Hematopoietic multipotent progenitor cell treated with erythropoietin and hydrocortisone succinate and interleukin-3 and kit ligand, for 15 days (in vitro differentiated cells): ENCODE measurements around the gene IL1RAPL2.
"Not testable (repeated sequence)": the region's sequence is repeated elsewhere in the genome, so short reads cannot be mapped to it uniquely, and the experiment has no call there.

ENCODE experiments used
- DNase-seq: peaks from one replicate; pipeline ENCODE4 v3.0.0-alpha.2; 2015; ENCODE audit warnings: low spot score

The IL1RAPL2 gene

DNA sequence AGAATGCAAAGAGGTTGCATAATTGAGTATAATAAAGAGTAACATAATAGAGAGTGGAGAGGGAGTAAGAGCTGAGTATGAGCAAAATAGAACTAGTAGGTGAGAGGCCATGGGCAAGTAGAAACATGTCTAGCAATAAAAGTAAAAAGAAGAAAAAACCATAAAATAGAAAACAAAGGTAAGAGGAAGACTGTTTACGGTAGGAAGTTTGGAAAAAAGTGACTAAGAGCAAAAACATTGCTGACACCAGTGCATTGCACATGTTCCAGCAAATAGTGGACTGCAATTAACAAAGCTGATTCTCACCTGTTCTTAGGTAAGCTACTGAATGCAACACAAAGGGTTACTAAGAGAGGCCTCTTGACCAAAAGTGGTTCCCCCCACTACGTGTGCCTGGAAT, 451.6 kb downstream of the IL1RAPL2 start:
- DNase-seq: no peak

DNA sequence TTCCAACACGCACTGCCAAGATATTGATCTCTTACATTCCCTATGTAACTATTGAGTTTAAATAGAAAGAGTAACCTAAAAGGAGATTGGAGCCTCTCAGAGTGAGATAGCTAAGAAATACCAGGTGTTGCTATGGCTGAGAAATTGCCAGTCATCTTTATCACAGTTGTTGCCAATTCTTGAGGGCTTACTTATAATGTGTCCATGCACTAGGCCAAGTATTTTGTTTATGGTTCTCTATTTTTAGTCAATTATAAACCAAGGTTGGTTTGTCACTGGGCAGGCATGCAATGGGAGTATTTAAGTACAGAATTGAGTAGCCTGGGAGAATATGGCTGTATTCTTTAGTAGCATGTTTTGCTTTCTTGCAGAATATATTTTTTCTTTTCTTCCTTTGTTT, 452.9 kb downstream of the IL1RAPL2 start:
- DNase-seq: no peak

DNA sequence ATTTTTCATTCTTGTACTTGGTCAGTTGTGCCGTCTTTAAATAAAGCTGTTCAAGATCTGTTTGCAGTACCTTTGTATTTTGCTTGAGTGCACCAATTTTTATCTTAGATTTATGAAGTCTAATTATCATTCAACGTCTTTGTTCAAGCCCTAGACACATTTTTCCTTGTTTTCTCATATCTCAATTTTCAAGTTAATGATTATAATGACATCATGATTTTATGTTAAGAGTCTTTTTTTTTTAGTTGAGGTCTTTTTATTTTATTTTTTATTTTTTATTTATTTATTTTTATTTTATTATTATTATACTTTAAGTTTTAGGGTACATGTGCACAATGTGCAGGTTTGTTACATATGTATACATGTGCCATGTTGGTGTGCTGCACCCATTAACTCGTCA, 463.0 kb downstream of the IL1RAPL2 start:
- not testable (repeated sequence) for DNase-seq

DNA sequence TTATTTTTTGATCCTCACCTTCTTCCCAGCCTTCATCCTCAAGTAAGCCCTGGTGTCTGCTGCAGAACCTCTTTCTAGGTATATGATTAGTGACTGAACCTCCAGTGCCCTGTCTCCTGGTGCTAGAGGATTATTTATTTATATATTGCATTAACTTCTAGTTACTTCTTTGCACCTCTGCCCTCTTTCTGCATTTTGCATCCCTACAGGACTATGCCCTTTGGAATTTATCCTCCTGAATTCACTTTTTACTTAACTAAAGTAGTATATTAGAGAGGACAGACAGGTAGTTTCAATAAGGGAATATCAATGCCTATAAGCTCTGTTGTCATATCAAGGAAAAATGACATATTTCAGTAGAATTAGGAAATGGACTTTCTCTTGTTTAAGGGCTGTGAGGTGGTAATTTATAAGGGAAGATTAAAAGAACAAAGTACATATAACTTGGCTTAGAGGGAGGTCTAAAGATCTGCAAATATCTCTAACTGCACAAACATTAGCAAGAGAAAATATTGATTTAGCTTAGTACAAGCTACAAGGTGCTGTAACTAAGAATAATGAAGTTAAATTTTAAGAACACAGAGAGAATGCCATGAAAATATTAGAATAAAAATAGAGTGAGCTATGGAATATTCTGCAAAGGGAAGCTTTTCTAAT, 472.8 kb downstream of the IL1RAPL2 start:
- no peak for DNase-seq

DNA sequence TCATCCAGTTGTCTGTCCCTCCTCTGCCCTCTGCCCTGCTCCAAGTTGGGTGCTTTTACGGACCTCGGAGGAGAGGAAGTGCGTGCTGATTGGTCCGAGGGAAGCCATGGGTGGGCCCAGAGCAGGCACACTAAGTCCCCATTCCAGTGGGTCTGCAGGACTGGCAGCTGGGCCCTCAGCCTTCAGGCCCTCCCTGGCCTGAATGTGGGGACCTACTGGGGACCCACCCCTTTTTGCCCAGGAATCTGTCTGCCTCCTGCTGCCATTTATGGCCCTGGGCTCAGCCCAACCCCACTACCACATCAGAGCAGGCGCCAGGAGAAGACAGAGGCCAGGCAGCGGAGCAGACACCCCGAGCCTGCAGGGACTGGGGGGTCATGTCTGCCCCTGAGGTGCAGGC, 484.9 kb downstream of the IL1RAPL2 start:
- DNase-seq: no peak

DNA sequence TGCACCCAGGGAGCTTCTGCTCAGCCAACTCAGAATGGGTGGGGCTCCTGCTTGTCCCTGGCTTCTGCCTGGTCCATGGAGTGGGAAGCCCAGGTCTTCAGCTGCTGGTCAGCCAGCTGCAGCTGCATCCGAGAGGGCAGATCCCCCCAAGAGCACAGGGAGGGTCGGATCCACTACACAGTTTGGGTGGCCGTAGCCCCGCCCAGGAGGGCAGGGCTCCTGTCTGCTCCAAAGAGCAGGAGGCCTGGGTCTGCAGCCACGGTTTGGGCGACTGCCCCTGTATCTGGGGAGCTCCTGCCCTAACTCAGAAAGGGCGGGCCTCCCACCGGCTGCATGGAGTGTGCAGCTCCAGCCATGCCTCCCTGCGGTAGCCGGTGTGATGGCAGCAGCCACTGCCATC, 485.4 kb downstream of the IL1RAPL2 start:
- DNase-seq: no peak

DNA sequence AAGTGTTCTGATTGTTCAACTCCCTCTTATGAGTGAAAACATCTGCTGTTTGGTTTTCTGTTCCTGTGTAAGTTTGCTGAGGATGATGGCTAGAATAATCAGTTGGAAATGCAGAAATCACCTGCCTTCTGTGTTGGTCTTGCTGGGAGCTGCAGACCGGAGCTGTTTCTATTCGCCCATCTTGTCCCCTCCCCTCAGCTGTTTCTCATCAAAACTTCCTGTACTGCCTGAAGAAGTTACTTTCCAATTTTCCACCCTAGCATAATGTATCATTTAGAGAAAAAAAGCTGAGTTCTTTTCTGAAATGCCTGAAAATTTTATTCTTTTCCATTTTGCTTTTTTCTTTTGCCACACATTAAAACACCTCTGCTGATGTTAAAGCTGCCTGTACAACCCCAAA, 486.9 kb downstream of the IL1RAPL2 start:
- DNase-seq: no peak

DNA sequence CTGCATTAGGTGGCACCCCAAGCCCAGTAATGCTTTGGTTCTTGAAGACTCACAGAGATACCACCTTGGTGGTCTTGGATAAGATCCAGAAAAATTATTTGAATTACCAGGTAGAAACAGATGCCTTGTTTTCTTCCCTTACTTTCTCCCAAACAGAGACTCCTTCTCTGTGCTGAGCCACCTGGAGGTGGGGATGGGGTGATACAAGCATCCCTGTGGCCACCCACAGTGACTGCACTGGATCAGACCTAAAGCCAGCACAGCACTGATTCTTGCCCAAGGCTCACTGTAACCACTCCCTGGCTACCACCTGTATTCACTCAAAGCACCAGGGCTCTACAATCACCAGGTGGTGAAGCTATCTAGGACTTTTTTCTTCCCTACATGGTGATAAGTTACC, 497.7 kb downstream of the IL1RAPL2 start:
- DNase-seq: no peak

DNA sequence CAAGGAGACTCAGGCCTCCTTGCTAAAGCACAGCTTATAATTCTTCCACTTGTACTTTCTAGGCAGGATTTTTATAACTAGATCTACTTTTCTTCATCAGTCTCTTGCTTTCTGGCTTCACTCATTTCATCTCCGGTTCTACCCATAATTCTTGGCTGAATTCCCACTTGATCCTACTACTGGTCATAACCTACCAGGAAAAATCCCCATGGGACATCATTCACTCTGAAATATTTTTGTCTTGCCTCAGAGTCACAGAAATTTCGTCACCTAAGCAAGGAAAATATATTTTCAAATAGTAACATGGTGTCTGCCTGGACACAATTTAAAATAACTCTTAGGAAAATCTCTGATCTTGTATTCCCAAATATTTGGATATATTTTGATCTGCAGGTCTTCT, 532.2 kb downstream of the IL1RAPL2 start:
- no peak for DNase-seq

DNA sequence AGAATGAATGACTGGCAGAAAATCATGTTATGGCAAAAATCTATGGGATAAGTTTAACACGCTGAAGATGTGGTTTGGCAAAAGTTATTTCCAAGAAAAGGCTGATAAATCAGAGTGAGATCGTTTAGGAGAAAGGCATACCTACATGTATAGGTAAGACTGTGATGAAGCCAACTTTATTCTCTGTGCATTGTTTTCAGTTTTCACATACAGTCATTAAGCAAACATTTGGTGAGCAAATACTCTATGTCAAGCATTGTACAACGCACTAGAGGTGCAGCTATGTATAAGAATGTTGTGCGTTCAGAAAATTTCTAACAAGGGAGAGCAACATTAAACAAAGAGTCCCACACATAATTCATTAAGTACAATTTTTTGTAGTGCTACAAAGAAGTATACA, 532.8 kb downstream of the IL1RAPL2 start:
- DNase-seq: no peak

DNA sequence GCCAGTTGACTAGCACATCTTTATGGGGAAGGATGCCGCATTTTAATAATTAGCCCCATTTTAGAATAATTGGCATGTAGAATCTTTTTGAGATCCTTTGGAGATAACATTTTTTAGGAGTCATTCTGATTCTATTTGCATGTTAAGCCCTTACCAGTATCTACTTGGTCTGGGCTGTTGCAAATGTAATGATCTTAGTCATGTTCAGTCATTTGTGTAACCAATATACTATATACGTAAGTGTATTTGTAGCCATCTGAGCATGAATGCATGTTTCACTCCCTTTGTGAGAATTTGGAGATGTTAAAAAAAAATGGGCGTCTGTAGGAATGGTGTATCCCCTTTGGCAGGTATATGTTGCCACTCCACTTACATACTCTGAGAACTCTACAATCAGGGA, 535.4 kb downstream of the IL1RAPL2 start:
- DNase-seq: no peak

DNA sequence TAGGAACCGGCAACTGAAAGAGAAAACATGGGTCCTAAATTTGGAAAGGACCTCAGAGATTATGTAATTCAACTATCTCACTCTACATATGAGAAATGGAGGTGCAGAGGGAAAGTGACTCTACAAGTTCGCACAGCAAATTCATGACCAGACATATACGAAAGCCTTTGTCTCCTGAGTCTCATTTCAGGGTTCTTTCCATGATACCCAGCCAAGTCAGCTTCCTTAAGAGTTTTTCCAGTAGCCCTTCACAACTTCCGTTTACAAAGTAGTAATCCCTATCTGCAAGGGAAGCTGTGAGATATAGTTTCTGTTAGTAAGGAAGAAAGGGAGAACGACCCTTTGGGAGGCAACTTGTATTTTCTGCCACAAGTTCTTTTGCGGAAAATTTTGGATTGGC, 543.9 kb downstream of the IL1RAPL2 start:
- DNase-seq: no peak

DNA sequence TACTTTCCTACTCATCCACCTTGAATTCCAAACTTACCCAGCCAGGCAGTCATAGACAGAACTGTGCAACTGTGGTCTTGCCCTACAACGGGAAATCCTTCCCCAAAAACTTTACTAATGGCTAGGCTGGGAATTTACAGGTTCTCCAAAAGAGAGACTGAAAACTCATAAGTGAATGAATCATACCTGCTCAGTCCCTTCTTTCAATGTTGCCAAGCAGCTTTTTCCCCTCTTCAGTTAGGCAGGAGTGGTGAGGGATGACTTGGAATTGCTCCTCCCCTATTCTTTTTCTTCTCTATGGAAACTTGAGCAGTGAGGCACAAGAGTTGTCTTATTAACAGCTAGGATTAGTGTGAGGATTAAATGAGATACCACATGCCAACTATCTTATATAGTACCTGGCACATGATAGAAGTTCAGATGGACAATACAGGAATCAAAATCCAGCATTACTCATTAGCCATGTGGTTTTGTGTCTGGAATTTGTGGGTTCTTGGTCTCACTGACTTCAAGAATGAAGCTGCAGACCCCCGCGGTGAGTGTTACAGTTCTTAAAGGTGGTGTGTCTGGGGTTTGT, 548.6 kb downstream of the IL1RAPL2 start:
- no peak for DNase-seq

DNA sequence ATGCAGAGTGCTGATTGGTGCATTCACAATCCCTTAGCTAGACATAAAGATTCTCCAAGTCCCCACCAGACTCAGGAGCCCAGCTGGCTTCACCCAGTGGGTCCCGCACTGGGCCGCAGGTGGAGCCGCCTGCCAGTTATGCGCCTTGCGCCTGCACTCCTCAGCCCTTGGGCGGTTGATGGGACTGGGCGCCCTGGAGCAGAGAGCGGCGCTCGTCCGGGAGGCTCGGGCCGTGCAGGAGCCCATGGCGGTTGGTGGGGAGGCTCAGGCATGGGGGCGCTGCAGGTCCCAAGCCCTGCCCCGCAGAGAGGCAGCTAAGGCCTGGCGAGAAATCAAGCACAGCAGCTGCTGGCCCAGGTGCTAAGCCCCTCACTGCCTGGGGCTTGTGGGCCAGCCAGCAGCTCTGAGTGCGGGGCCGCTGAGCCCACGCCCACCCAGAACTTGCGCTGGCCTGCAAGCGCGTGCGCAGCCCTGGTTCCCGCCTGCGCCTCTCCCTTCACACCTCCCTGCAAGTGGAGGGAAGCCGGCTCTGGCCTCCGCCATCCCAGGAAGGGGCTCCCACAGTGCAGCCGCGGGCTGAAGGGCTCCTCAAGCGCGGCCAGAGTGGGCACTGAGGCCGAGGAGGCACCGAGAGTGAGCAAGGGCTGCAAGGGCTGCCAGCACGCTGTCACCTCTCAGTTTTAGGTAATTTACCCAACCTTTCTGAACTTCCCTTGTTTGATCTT, 549.8 kb downstream of the IL1RAPL2 start:
- DNase-seq: not testable (repeated sequence)

DNA sequence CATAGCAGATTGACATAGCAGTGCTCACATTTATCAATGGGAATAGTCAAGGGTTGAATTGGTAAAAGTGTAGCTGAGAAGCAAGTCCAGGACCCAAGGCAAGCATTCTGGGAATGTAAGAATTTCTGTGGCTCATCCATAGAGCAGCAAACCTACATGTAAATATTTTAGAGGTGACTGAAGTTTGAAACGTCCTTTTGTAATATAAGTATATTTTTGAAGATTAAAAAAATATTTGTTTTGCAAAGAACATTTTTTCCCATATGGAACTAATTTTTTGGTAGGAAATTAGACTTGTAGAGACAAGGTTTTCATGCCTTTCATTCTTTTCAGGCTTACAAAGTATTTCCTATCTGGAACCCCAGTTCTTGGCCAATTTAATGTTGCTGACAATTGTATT, 550.5 kb downstream of the IL1RAPL2 start:
- no peak for DNase-seq

DNA sequence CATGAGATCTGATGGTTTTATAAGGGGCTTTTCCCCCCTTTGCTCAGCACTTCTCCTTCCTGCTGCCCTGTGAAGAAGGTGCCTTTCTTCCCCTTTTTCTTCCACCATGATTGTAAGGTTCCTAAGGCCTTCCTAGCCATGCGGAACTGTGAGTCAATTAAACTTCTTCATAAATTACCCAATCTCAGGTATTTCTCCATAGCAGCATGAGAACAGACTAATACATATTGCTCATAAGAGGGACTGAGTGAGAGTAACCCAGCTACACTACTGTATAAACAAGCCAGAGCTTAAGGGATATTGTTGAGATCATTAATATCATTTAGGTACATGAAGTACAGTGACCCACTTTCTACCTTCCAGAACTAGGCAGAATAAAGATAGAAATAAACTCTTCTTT, 551.6 kb downstream of the IL1RAPL2 start:
- no peak for DNase-seq

DNA sequence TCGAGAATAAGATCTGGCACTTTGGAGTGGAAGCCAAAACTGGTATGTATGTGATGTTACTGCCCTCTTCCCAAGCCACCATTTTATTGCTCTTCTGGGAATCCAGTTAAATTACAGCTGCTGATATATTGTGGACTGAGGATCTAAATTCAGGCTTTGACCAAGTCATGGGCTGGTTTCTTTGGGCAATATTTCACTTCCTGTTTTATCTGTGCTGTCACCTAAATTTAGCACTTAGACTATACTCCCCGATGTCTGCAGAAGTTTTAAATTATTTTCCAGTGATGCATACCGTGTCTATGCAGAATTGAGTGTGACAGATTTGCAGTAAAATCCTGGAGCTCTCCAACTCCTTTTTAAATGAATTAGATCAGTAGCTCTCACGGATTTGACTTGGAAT, 554.5 kb downstream of the IL1RAPL2 start:
- no peak for DNase-seq

DNA sequence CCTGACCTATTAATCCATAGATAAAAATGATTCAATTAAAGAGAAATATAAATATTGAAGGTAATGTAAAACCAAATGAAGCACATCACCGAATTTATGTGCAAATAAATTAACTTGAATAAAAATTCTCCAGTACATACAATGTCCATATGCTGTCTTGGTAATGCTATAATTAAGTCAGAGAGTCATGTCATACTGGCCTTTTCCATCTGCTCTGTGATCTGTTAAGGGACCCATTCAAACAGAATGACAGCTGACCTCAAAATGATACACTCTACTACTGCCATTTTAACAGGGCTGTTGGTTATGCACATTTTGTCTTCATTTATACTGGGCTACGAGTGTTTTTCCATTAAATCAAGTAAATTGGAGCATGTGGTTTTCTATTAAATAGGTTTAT, 555.2 kb downstream of the IL1RAPL2 start:
- no peak for DNase-seq

DNA sequence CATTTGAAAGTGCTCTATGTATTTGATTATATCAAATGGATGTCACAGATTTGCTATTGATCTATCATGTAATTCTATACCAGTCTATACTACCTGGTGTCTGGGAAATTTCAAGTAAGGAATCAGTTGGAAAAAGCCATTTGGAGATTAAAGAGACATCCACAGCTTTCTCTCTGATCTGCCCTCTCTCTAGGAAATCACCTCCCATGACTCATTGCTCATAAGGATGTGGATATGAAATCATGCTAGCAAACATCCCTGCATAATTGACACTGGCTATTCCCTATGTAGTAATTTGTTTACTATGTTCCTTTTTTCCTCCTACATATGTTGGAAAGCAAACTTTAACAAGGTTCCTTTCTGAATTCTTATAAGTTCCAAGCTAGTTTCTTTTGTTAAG, 560.2 kb downstream of the IL1RAPL2 start:
- DNase-seq: no peak

DNA sequence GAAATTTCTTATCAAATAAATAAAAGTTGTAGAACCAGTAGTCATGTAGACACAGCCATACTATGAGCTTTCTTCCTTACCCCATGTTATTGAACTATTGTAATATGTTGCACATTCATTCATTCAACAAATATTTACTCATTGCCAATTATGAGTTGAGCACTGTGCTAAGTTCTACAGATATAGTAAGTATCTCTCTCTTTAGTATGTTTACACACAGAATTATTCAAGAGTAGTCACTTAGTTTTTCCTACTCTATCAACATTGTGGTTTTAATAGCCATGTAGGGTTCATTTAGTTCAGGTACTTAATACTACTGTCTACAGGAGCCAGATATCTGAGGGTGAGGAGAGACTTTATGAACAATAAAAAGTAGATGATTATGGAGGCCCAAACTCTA, 568.3 kb downstream of the IL1RAPL2 start:
- no peak for DNase-seq

DNA sequence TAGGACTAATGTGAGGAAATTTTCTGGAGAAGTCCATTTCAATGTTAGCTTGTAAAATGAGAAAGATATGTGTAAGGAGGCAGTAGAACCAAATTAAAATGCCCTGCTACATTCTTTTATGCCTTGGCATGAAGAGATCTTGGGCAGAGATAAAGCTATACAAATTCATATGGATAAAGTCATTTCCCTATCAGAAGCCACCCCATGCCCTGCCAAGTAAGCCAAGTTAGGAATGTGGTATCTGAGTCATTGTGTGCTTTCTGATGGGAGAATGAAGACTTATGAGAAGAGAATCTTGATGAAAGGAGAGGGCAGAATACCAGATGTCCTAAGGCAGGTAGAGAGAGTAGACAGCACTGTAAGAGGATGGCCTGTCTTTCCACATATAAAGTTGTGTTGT, 570.8 kb downstream of the IL1RAPL2 start:
- no peak for DNase-seq

DNA sequence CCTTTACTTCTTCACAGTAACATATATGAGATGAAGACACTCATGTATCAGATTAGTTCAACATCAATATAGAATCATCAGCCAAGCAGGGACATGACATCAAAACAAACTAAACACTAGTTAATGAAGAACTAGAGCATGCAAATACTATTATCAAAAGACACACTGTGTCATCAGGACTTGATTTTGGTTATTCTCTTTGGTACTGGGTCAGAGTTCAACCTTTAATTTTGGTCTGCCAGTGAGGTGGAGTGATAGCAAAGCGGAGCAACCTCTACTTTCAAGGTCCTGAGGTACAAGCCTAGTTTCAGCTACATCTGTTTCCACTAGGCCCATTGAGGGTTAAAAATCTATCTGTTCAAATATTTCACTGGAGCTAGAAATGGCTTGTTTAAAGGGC, 584.0 kb downstream of the IL1RAPL2 start:
- DNase-seq: no peak

DNA sequence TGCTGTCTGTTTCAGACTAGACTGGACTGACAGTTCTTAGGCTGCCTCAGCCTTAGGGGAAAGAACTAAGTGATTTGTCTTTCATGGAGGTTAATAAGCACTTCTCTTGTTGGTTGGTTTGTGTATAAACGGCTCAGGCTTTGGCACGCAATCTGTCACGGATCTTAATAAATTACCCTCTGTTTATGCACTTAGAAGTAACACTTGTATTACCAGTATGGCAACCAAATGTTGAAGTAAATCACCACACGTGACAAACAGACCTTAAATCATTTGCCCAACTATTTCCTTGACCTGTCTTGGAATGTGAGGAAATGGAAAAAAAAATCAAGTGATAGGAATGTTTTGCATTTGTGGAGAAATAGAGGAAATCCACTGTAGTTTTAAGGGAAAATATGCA, 584.6 kb downstream of the IL1RAPL2 start:
- DNase-seq: no peak

DNA sequence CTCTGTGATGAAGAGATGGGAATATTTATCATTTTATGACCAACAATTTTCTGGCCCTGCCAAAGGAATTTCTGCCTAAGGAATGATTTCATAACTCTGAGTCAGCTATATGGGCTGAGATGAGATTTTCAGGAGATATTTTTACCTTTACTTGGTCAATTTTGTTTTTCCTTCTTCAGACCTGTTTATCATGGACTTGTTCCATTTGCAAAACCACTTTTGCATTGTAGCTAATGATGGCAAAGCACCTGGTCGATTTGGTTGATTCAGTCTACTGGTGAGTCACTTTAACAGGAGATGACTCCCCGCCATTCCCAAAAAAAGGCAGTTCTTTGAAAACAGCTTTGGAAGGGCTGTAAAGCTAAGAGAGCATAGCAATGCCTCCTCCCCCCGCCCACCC, 601.2 kb downstream of the IL1RAPL2 start:
- no peak for DNase-seq
